Lower leg skin (tissue), 3 donors: ENCODE results near the gene ROR2.

Source experiments
- POLR2A ChIP-seq, 2 donors: fragments of 450-650 bp; IDR thresholded peaks; one replicate each; pipeline ENCODE4 v1.6.1; 2016 to 2017; ENCODE audit warnings: antibody characterized with exemption in 2 of 2, mild to moderate bottlenecking in 1 of 2, moderate library complexity in 1 of 2
- TF ChIP-seq, protein P1 (sequence below), 3 donors: fragments of 450-650 bp; IDR thresholded peaks; one replicate each; pipeline ENCODE4 v1.5.1; 2016; ENCODE audit warnings: antibody characterized with exemption in 3 of 3, mild to moderate bottlenecking in 3 of 3, moderate library complexity in 2 of 3

DNA sequence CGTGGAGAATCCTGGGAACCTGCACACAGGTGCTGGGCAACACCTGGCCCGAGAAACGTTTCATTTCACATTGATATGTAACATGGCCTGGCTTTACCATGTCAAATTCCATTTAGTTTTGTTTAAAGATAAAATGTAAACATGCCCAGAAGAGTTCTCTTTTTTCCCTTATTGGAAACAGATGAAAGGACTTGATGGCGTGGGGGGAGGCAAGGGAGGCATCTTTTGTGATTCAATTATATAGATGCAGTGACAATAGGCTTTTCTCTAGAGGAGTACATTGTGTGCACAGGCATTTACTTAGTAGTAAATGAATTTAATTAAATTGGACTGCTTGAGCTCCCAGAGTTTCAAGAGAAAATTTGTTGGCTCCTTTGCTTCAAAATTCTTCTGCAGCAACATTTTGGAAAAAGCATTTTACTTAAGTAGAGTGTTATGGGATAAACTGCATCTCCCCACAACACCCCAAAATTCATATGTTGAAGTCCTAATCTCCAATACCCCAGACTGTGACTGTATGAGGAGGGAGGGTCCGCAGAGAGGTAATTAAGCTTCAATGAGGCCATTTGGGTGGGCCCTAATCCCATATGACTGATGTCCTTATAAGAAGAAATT, 272.1 kb downstream of the ROR2 start:
- TF ChIP-seq, protein P1, sequence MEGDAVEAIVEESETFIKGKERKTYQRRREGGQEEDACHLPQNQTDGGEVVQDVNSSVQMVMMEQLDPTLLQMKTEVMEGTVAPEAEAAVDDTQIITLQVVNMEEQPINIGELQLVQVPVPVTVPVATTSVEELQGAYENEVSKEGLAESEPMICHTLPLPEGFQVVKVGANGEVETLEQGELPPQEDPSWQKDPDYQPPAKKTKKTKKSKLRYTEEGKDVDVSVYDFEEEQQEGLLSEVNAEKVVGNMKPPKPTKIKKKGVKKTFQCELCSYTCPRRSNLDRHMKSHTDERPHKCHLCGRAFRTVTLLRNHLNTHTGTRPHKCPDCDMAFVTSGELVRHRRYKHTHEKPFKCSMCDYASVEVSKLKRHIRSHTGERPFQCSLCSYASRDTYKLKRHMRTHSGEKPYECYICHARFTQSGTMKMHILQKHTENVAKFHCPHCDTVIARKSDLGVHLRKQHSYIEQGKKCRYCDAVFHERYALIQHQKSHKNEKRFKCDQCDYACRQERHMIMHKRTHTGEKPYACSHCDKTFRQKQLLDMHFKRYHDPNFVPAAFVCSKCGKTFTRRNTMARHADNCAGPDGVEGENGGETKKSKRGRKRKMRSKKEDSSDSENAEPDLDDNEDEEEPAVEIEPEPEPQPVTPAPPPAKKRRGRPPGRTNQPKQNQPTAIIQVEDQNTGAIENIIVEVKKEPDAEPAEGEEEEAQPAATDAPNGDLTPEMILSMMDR (IDR thresholded peaks at IDR 0.05), result no peak
- no peak for TF ChIP-seq POLR2A (IDR thresholded peaks at IDR 0.05)
